HL-60/S4 (cell line): ENCODE data around the gene DIPK2A.

Experiments used
- in situ Hi-C: fragments of 300-500 bp; cut with MboI; formaldehyde crosslinking; loops from 2 replicates; pipeline ENCODE4 v1.14.3; 2022; ENCODE audit warnings: low sequenced_read_pairs

The DIPK2A gene

DNA sequence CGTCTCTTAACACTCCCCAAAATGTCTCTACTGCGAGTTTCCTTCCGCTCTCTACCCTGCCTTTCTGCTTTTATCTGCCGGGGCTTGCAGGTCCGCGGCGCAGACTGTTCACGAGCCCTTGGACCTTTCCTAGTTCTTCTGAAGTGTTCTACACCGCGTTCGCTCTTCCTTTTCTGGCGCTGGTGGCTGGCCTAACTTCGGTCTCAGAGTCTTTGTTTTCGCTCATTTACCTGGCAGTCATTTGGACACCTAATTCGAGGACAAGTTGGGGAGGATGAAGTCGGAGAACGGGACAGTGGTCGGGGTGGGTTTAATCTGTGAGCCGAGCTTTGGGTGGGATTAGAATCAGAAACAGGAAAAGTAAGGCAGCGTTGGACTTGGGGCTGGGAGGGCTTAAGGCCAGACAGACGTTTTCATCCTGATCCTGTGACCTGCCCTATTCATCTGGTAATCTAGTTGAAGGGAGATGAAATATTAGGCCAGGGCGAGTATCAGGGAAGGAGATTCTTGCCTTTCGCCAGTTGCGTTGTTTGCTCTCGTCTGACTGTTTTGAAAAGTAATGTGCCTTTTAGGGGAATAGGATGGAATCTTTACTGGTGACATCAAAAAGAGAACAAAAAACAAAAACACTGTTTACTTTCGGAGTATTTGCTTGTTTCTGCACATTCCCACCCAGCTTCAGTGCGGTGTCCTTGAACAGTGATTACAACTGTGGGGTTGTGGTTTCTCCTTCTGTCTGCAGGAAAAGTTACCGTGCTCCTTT lies 1.8 kb downstream of the DIPK2A start:
- in situ Hi-C loops: no loop called here

DNA sequence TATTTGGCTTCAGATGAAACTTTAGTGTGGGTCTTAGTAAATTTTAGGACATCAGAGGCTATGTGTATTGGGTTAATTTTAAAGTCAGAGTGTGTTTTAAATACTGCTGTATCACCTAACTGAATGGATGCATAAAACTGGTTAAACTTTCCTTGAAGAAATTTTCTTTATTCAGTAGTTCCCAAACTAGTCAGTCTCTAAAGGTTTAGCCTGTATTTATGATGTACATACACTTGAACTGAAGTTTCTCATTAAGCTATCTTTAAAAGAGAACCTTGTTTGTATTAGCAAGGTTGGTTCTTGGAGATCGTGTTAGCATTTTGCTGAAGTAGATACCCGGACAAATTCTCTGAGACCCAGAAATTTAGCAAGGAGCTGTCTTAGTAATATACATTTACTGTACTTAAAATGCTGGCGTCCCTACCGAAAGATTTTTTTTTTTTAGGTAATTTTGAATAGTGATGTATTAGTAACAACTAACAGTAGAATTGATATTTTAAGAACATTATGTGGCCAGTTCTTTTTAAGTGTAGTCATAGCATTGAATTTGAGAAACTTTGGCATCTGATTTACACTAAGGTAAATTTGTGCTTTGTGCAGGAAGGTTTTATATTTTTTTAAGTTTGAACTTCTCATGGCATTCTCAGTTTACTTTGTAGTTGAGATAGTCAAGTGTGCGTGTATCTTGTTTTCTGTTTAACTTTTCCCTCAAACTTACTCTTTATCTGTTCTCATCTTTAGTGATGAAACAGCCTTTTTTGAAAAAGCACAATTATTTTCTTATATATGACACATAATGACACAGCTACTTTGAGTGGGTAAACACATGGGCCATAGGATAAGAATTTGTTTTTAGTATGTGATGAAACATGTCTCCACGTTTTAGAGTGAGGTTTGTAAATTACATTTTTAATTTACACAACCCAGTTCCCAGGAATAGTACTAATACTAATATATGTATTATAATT lies 2.9 kb downstream of the DIPK2A start:
- in situ Hi-C loops: no loop called here

DNA sequence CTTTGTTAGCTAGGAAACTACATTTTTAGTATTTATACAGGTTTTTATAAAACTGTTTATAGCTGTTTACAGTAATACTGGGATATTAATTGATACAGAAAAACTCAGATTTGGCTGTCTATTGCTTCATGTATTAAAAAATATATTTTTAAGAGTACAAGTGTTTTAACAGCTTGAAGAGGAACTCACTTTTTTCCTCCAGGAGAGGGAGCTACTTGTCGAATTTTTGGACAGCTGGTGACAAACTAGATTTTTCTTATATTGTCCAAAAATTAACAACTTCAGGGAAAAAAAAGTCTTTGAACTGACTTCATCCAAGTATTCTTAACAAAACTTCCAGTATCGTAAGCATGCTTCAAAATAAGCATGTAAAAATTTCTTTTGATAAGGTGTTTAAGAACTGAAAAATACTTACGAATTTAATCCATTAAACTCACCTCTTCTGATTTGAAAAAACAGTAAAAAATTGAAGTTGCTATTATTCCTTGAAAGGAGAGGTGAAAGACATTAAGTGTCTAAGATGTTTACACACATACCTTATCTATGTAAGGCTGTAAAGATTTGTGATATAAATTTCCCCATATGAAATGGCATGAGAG lies 4.0 kb downstream of the DIPK2A start:
- in situ Hi-C loops: no loop called here

DNA sequence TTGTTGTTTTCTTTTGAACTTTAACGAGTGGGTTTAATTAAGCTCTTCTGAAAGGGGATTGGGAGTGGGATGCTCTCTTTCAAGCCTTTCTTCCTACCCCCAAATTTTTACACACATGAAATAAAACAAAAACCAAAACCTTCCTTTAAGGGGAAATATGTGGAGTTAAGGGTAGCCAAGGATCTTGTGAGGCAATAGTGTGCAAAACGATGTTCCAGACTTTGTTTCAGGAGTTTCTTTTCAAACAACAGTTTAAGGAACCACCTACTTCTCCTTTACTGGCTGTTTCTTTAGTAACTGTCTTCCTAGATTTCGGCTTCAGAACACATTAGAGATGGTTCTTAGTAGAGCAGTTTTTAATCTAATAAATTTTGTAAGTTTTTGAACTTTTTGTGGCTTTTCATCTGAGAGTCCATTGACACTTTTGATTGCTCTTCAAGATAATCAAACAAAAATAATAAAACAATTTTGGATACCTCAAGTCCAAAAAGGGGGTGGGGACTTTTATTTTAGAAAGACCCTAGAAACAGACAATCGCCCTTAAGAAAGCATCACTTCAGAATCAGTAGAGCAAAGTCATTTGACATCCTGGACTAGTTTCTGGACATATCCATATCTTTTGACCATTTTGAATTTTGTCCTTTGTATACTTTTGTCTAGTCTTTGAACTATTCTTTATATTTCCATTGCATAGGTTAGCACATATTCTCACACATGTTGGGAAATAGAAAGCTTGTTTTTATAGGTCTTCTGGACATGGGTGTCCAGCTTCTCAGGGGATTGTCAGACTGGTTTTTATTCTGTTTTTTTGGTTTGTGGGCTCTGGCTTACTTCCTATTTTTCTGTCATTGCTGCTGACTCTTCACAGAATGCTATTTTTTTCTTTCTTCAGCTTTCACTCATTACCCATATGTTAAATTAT lies 6.0 kb downstream of the DIPK2A start:
- in situ Hi-C loops: no loop called here

DNA sequence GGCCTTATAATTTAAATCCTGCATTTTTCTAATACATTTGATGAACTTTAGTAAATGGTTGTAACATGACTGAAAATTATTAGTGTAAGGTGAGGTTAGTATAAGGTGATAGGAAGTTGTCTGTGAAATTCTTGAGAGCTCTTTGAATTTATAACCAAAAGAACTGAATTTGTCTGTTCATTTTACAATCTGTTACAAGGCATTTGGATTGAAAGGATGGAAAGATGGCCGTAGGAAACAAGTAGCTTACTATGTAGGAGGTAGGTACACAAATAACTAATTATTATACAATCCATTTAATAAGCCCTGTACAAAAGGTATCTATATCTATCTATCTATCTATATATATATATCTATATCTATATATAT lies 6.6 kb downstream of the DIPK2A start:
- in situ Hi-C loops: no loop called here

DNA sequence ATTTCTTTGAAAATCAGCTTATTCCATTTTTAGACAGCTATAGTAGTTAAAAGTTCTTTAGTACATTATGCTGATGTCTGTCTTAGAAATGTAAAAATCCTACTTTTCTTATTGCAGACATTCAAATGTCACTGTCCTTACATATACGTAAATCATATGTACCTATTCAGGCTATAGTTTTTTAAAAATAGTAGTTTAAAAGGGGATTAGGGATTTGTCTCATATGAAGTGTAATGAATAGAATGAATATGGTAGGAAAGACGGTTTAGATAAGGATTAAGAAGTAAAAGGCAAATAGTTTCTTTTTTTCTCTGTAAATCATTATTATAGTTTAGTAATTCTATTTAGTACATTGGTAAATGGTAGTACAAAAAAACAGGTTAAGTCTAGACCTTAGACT lies 7.4 kb downstream of the DIPK2A start:
- in situ Hi-C loops: no loop called here

DNA sequence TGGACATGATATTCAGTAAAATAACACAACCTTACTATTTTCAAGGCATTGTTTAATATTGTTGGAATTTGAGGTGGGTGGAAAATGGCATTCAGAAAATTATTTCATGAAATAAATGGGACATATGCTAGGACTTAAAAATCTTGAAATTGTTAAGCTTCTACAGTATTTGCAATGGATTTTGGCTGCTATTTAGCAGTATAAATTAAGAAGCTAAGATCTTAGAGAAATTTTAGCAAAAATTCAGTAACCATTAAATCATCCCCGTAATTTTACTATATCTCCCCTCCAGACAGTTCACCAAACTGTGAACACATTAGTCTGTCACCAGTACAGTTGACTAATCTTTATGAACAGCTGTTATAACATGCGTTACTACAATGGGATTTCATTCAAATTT lies 8.2 kb downstream of the DIPK2A start:
- in situ Hi-C loops: no loop called here

DNA sequence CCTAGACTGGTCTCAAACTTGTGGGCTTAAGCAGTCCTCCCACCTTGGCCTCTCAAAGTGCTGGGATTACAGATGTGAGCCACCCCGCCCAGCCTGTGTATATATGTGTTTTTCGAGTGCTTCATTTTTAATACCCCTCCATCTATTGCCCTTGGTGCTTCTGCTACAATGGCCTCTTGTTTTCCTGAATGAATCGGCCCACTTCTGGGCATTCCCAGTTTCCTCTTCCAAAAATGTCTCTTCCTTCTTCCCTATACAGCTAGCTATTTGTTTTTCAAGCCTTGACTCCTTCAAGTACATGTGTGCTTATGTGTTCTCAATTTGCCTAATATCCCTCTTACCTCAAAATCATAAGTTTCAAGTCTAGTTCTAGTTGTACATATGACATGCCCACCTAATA lies 16.7 kb downstream of the DIPK2A start:
- in situ Hi-C loops: no loop called here

DNA sequence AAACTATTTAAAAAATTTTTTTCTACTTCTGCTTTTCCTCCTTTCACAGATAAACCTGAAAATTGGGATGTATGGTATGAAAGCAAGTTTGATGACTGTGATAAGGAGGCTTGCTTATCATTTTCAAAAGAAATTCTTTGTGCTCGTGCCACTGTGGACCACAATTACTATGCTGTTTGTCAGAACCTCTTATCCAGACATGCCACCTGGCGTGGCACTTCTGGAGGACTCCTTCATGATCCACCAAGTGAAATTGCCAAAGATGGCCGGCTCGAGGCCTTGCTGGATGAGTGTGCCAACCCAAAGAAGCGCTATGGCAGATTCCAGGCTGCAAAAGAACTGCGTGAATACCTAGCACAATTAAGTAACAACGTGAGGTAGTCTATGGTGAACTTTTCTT lies 17.8 kb downstream of the DIPK2A start:
- in situ Hi-C loops: no loop called here

DNA sequence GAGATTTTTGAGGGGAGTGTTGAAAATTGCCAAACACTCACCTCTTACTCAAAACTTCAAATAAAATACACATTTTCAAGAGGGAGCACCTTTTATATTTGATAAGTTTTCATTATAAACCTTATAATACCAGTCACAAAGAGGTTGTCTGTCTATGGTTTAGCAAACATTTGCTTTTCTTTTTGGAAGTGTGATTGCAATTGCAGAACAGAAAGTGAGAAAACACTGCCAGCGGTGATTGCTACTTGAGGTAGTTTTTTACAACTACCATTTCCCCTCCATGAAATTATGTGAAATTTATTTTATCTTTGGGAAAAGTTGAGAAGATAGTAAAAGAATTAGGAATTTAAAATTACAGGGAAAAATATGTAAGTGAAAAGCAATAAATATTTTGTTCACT lies 20.1 kb downstream of the DIPK2A start:
- in situ Hi-C loops: no loop called here

DNA sequence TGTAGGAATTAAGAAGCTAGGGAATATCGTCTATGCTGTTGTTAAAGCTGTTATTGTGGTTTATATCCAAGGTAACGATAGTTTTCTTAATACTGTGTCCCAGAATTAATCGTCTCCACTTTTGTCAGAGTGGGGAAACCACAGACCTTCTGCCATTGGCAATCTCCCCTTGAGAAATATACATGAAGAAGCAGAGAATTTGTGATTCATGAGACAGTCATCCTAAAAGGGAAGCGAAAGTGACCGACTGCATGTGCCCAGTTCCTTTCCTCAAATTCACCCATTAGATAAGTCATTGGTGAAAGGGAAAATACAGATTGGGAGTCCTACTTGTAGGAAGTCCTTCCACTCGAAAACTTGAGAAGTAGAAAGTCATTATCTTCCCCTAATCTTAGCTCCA lies 26.6 kb downstream of the DIPK2A start:
- in situ Hi-C loops: no loop called here

DNA sequence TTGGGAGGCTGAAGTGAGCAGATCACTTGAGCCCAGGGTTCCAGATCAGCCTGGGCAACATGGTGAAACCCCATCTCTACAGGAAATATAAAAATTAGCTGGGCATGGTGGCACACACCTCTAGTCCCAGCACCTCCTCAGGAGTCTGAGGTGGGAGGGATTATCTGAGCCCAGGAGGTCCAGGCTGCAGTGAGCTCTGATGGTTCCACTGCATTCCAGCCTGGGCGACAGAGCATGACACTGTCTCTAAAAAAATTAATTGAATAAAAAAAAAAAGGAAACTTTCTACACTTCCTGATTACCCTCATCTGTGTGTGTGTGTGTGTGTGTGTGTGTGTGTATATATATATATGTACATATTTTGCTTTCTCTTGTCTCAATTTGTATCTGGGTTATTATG lies 31.4 kb downstream of the DIPK2A start:
- in situ Hi-C loops: no loop called here

DNA sequence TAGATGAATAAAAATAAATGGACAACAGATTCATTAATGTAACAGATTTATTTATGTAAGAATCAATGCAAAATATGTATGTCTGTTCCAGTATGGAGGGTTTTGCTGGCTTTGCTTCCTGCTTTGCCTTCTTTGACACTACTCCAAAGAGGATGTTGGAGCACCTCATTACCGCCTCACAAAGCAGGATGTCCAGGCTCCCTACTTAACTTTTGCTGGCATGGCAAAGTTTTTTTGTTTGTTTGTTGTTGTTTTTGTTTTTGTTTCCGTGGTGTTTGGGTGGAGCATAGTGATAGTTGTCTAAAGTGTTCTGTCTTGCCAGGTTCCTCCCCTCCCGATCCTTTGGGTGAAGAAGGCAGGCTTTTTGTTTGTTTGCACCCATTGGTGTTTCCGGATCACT lies 38.7 kb downstream of the DIPK2A start:
- in situ Hi-C loops: no loop called here

DNA sequence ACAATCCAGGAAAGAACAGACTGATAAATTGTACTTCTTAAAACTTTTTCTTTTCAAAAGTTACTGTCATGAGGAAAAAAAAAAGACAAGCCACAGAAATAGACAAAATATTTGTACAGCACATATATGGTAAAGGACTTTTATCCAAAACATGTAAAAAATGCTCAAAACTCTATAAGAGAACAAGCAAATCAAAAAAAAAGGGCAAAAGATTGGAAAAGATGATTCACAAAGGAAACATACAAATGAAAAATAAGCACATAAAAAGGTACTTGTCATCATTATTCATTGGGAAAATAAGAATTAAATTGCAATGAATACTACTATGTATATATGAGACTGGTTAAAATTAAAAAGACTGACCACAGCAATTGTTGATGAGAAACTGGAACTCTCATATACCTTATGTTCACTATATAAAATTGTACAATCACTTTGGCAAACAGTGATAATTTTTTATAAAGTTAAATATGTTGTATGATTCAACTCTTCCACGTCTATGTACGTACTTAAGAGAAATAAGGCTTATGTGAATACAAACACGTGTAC lies 39.7 kb downstream of the DIPK2A start:
- in situ Hi-C loops: no loop called here

DNA sequence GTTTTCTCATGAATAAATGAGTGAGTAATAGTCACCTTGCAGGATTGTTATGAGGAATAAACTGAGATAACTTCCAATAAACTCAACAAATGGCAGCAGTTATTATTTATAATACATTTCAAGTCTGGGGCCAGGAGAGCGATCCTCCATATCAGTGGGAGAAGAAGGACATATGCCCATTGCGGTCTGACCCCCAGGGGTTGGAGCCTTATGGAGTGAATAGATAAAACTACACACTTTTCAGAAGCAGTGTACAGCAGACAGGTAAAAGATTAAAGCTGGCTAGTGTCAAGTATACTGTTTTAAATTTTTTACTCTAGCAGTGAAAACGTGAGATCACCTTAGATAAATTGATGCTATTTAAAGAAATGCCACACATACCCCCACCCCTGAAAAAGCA lies 43.5 kb downstream of the DIPK2A start:
- in situ Hi-C loops: no loop called here

DNA sequence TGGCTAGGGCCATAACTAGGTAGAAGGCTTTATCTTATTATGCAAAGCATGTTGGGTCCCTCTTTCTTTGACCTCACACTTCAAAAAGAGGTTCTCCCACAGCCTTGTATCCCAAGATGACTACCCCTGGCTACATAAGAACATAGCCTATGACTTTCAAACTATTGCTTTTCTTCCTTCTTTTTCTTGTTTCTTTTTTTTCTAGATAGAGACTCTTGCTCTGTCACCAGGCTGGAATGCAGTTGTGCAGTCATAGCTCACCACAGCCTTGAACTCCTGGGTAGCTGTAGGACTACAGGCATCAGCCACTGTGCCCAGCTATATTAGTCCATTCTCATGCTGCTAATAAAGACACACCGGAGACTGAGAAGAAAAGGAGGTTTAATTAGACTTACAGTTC lies 47.2 kb downstream of the DIPK2A start:
- in situ Hi-C loops: no loop called here
